Stomach (tissue), 4 donors: ENCODE results near the gene GOPC.

Experiments
- EP300 ChIP-seq: sonication (generic); formaldehyde crosslinking; IDR thresholded peaks from one replicate; pipeline ENCODE4 v1.6.1; 2017; ENCODE audit warnings: antibody characterized with exemption
- POLR2A ChIP-seq, 4 donors: fragments of 450-650 bp; IDR thresholded peaks; one replicate each; pipeline ENCODE4 v1.6.1; 2016; ENCODE audit warnings: antibody characterized with exemption in 4 of 4, control low read depth in 2 of 4, mild to moderate bottlenecking in 1 of 4, moderate library complexity in 1 of 4
- TF ChIP-seq, protein P1 (sequence below), 7 experiments: fragments of 450-650 bp in 4 of 7; fragments of 200-600 bp in 3 of 7; sonication (generic) in 3 of 7; IDR thresholded peaks; one replicate each; pipeline ENCODE4 v1.5.1; 2016 to 2019; ENCODE audit warnings: antibody characterized with exemption in 7 of 7, control low read depth in 2 of 7, mild to moderate bottlenecking in 1 of 7

DNA sequence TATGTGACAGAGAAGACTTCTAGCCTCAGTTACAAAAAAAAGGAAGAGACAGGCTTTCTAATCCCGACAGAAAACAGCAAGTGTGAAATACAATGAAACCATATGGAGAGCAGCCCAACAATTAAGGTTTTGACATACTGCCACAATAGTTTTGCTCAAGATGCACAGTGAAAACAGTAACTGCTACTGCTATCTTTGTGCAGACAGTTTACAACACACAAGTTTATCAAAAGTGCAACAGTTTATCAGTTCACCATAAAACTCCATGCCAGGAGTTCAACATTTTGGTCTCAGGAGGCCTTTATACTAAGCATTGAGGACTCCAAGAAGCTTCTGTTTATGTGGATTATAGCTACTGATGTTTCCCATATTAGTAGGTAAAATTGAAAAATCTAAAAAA lies 37.6 kb downstream of the GOPC start:
- no peak for TF ChIP-seq POLR2A (IDR thresholded peaks at IDR 0.05)
- TF ChIP-seq, protein P1, sequence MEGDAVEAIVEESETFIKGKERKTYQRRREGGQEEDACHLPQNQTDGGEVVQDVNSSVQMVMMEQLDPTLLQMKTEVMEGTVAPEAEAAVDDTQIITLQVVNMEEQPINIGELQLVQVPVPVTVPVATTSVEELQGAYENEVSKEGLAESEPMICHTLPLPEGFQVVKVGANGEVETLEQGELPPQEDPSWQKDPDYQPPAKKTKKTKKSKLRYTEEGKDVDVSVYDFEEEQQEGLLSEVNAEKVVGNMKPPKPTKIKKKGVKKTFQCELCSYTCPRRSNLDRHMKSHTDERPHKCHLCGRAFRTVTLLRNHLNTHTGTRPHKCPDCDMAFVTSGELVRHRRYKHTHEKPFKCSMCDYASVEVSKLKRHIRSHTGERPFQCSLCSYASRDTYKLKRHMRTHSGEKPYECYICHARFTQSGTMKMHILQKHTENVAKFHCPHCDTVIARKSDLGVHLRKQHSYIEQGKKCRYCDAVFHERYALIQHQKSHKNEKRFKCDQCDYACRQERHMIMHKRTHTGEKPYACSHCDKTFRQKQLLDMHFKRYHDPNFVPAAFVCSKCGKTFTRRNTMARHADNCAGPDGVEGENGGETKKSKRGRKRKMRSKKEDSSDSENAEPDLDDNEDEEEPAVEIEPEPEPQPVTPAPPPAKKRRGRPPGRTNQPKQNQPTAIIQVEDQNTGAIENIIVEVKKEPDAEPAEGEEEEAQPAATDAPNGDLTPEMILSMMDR (IDR thresholded peaks at IDR 0.05): no peak
- no peak for TF ChIP-seq EP300
